ENCODE results near the gene IQGAP2. TPM values are rescaled to one million over a fixed set of nuclear protein-coding genes. Genes with fewer than 3 reads are reported as not detected.
A peak's percentile ranks its signal among the peaks of the same experiment; 100 is the strongest.

Gene IQGAP2
- total and polyA plus RNA-seq, 3 experiments from 2014 or later = 51.4 to 70.5 (median 62.5) TPM

DNA sequence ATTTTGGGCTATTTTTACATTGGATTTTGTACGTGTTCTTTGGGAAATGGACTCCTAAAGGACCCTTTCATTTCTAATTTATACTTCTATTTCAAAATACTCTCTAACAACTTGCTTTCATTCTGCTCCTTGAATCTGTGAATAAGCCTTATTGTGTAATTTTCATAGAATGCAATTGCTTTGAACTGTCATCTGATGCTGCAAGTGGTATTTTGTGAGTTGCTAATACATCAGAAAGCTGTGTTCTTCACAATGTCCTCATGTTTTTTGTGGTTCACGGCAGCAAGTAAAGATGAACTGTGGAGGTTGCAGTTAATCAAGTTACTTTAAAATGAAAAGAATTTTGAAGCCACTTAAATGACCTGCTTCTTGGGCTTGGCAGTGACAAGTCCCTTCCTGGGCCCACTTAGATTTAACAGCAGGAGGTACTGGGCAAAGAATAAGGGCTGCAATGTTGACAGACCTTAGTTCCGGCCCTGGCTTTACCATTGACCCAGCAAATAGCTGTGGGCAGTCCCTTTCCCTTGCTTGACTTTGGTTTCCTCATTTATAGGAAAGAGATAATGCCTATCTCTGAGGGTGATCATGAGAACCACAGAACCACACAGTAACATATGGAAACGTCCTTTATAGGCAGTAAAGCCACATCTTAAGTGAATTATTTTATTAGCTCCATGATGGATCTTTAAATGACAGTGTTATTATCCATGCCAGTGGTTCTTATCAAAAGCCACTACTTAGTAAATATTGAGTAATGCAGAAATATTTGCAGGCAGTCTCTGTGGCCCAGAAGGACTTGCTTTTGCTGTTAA, 54.8 kb downstream of the IQGAP2 start:
- Histone ChIP-seq H3K4me3 (ENCODE audit: low read length) (no peak overlapping the region), H3K27ac (ENCODE audit: low read depth, low read length) (no peak overlapping the region), H3K9me3 (ENCODE audit: low read length) (no peaks in the 10 kb centered on the region), H3K36me3 (ENCODE audit: insufficient read depth, low read length) (no peaks in the 10 kb centered on the region), H3K4me1 (ENCODE audit: insufficient read depth, low read length) (peaks cover 13% of the 10 kb centered on the region), H3K27me3 (ENCODE audit: insufficient read depth, low read length, poor library complexity, severe bottlenecking) (no peaks in the 10 kb centered on the region)
- Mint-ChIP-seq H3K4me1 (peaks cover 69 to 83% (median 80%) of the 10 kb centered on the region in 3 donors), H3K27ac (peak overlapping the region in 7 of 8 donors; percentile 5 to 68 (median 57)), H3K4me3 (no peak overlapping the region), H3K9me3 (no peaks in the 10 kb centered on the region), H3K27me3 (no peaks in the 10 kb centered on the region), H3K36me3 (peaks cover 12 to 41% (median 18%) of the 10 kb centered on the region in 3 donors)
- POLR2A ChIA-PET = no interaction called here
- no peak for DNase-seq
- CTCF ChIA-PET = interaction anchor here (1.2 kb wide), 1 partner anchor 13 kb away, joined by 3 read pairs; no protein-coding TSS in a partner anchor

DNA sequence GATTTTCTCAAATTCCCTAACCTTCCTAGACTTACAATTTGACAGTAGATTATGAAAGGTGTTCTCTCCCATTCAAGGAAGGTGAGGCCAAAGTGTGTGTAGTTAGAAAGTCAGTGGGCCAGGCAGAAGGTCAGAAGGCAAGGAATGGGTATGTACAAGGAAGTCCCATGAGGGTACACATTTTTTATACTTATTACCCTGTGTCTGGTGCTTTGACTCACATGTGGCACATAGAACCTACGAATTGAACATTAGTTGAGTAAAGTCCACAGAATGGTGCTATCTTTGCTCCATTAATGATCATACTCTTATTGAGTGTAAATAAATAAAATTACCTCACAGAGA, 55.4 kb downstream of the IQGAP2 start:
- Histone ChIP-seq H3K27me3 (ENCODE audit: insufficient read depth, low read length, poor library complexity, severe bottlenecking) (no peaks in the 10 kb centered on the region), H3K4me1 (ENCODE audit: insufficient read depth, low read length) (peaks cover 13% of the 10 kb centered on the region), H3K36me3 (ENCODE audit: insufficient read depth, low read length) (no peaks in the 10 kb centered on the region), H3K4me3 (ENCODE audit: low read length) (no peak overlapping the region), H3K27ac (ENCODE audit: low read depth, low read length) (no peak overlapping the region), H3K9me3 (ENCODE audit: low read length) (no peaks in the 10 kb centered on the region)
- Mint-ChIP-seq H3K4me3 (no peak overlapping the region), H3K9me3 (no peaks in the 10 kb centered on the region), H3K36me3 (peaks cover 12 to 46% (median 18%) of the 10 kb centered on the region in 3 donors), H3K27me3 (no peaks in the 10 kb centered on the region), H3K4me1 (peaks cover 68 to 83% (median 81%) of the 10 kb centered on the region in 3 donors), H3K27ac (peak overlapping the region in 5 of 8 donors; percentile 21 to 58 (median 50))
- no peak for DNase-seq
- CTCF ChIA-PET = no interaction called here
- POLR2A ChIA-PET = no interaction called here

DNA sequence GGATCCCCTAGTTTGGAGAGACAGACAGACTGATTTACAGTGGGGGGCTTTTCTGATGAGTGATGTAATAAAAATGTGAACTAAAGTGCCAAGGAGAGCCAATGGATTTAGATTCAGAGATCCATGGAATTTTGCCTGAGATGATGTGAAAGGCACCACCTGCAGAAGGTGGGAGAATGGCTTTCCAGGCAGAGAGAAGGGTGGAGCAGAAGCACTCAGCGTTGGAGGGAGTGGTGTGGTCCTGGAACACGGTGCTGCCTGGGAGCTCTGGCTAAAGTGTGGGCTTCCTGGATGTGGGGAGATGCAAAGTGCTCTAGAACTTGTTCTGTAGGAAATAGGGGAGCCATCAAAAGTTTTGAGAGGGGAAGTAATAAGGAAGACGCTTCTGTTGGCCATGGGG, 57.0 kb downstream of the IQGAP2 start:
- peaks cover 13% of the 10 kb centered on the region for H3K4me1 ChIP-seq (ENCODE audit: insufficient read depth, low read length)
- H3K27ac Mint-ChIP-seq = peak overlapping the region in 6 of 8 donors; percentile 3 to 87 (median 51)
- H3K36me3 Mint-ChIP-seq = peaks cover 18 to 57% (median 23%) of the 10 kb centered on the region in 3 donors
- no peak overlapping the region for H3K27ac ChIP-seq (ENCODE audit: low read depth, low read length)
- H3K27me3 ChIP-seq (ENCODE audit: insufficient read depth, low read length, poor library complexity, severe bottlenecking) = no peaks in the 10 kb centered on the region
- H3K4me3 Mint-ChIP-seq = no peak overlapping the region
- H3K9me3 ChIP-seq (ENCODE audit: low read length) = no peaks in the 10 kb centered on the region
- no peak overlapping the region for H3K4me3 ChIP-seq (ENCODE audit: low read length)
- no peak for DNase-seq
- H3K27me3 Mint-ChIP-seq = no peaks in the 10 kb centered on the region
- no peaks in the 10 kb centered on the region for H3K36me3 ChIP-seq (ENCODE audit: insufficient read depth, low read length)
- ChIA-PET POLR2A (interaction anchor here (0.5 kb wide), 1 partner anchor 864 kb away, joined by 3 read pairs; no protein-coding TSS in a partner anchor), CTCF (interaction anchor here (1.0 to 1.2 kb wide), 3 partner anchors 12 to 314 kb away, joined by 3 read pairs; no protein-coding TSS in a partner anchor)
- H3K9me3 Mint-ChIP-seq = no peaks in the 10 kb centered on the region
- peaks cover 73 to 86% (median 85%) of the 10 kb centered on the region in 3 donors for H3K4me1 Mint-ChIP-seq

DNA sequence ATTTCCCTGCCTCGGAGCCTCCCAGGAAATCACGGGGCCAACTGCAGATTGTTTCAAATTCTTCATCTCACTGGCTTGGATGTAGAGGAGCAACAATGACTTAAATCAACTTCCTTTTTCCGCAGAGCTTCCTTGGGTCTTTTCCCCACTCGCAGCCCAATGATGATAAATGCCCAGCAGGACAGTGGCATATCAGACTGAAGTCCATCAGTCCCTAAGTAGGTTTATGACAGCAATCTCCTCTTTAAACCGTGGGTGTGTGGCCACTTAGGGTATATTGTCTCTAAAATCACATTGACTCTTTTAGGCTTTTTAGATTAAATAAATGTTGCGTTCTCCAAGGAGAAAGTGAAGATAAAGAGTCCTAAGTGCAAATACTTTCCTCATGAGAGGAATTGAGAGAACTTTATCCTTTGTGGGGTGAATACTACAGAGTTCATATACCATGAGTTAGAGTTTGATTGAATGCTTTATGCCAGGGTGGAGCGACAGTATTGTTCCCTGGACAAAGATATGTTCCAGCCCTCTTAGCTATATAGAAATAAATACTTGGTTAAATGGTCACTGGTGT, 59.1 kb downstream of the IQGAP2 start:
- Histone ChIP-seq H3K4me3 (ENCODE audit: low read length) (no peak overlapping the region), H3K27ac (ENCODE audit: low read depth, low read length) (no peak overlapping the region), H3K9me3 (ENCODE audit: low read length) (no peaks in the 10 kb centered on the region), H3K27me3 (ENCODE audit: insufficient read depth, low read length, poor library complexity, severe bottlenecking) (no peaks in the 10 kb centered on the region), H3K36me3 (ENCODE audit: insufficient read depth, low read length) (no peaks in the 10 kb centered on the region), H3K4me1 (ENCODE audit: insufficient read depth, low read length) (peaks cover 13% of the 10 kb centered on the region)
- H3K27ac Mint-ChIP-seq = peak overlapping the region in 3 of 8 donors; percentile 10 to 63 (median 13)
- peaks cover 18 to 59% (median 31%) of the 10 kb centered on the region in 3 donors for H3K36me3 Mint-ChIP-seq
- POLR2A ChIA-PET = no interaction called here
- H3K4me1 Mint-ChIP-seq = peaks cover 73 to 90% (median 86%) of the 10 kb centered on the region in 3 donors
- H3K9me3 Mint-ChIP-seq = no peaks in the 10 kb centered on the region
- CTCF ChIA-PET = no interaction called here
- H3K4me3 Mint-ChIP-seq = no peak overlapping the region
- no peaks in the 10 kb centered on the region for H3K27me3 Mint-ChIP-seq
- DNase-seq = no peak

DNA sequence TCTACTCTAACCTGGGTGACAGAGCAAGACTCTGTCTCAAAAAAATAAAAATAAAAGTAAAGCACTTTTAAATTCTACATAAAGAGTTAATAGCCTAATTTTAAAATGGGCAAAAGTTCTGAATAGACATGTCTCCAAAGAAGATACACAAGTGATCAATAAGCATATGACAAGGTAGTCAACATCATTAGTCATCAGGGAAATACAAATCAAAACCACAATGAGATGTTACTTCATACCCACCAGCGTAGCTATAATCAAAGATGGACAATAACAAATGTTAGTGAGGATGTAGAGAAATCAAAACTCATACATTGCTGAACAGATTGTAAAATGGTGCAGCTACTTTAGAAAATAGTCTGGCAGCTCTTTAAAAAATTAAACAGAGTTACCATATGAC, 64.1 kb downstream of the IQGAP2 start:
- H3K9me3 ChIP-seq (ENCODE audit: low read length) = no peaks in the 10 kb centered on the region
- H3K36me3 ChIP-seq (ENCODE audit: insufficient read depth, low read length) = no peaks in the 10 kb centered on the region
- DNase-seq = no peak
- Mint-ChIP-seq H3K27me3 (no peaks in the 10 kb centered on the region), H3K27ac (peak overlapping the region in 4 of 8 donors; percentile 11 to 87 (median 49)), H3K4me3 (no peak overlapping the region), H3K9me3 (no peaks in the 10 kb centered on the region), H3K36me3 (peaks cover 7 to 56% (median 31%) of the 10 kb centered on the region in 3 donors), H3K4me1 (peaks cover 69 to 93% (median 90%) of the 10 kb centered on the region in 3 donors)
- no peak overlapping the region for H3K4me3 ChIP-seq (ENCODE audit: low read length)
- ChIA-PET CTCF (interaction anchor here (1.2 kb wide), 1 partner anchor 76 kb away, joined by 3 read pairs; no protein-coding TSS in a partner anchor), POLR2A (interaction anchor here (0.7 kb wide), 1 partner anchor 64 kb away, joined by 3 read pairs; the partner anchor contains the start of gene IQGAP2)
- no peaks in the 10 kb centered on the region for H3K27me3 ChIP-seq (ENCODE audit: insufficient read depth, low read length, poor library complexity, severe bottlenecking)
- peaks cover 35% of the 10 kb centered on the region for H3K4me1 ChIP-seq (ENCODE audit: insufficient read depth, low read length)
- no peak overlapping the region for H3K27ac ChIP-seq (ENCODE audit: low read depth, low read length)

DNA sequence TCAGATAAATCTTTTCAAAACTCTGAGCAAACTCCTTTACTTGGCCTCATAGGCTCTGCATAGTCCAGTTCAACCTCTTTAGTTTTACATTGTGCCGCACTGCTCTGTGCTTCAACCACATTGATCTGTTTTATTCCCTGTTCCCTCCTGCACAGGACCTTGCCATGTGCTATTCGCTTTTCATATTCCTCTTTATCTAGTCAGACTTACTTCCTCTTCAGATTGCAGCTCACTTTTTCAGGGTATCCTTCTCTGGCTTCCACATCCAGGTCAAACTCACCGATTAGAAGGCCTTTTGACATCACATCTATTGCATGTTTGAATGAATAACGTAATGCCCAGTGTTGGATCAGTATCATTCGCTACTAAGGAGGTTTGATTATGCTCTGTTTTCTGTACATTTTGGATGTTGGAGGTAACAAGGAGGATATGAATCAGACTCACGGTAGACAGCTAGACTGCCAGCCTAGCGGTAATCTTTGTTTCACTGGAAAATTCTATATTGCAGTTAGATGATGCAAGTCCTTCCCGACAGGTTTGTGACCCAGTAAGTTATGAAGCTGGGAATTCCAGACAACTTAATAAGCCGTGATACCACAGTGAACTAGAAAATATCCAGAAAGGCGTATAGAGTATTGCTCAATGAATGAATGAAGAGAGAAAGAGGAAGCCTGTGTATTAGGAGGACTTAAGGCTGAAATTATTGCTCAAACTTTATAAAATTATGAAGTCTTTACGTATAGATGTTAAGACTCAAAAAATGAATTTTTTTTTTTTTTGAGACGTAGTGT, 65.7 kb downstream of the IQGAP2 start:
- H3K9me3 ChIP-seq (ENCODE audit: low read length) = no peaks in the 10 kb centered on the region
- H3K4me3 ChIP-seq (ENCODE audit: low read length) = no peak overlapping the region
- peak overlapping the region in 7 of 8 donors; percentile 5 to 72 (median 30) for H3K27ac Mint-ChIP-seq
- H3K4me1 Mint-ChIP-seq = peaks cover 79 to 98% (median 94%) of the 10 kb centered on the region in 3 donors
- peaks cover 51% of the 10 kb centered on the region for H3K4me1 ChIP-seq (ENCODE audit: insufficient read depth, low read length)
- ChIA-PET POLR2A (interaction anchor here (0.5 kb wide), 1 partner anchor 81 kb away, joined by 3 read pairs; no protein-coding TSS in a partner anchor), CTCF (no interaction called here)
- H3K4me3 Mint-ChIP-seq = no peak overlapping the region
- H3K36me3 Mint-ChIP-seq = peaks cover 7 to 44% (median 24%) of the 10 kb centered on the region in 3 donors
- no peaks in the 10 kb centered on the region for H3K27me3 Mint-ChIP-seq
- no peaks in the 10 kb centered on the region for H3K9me3 Mint-ChIP-seq
- no peak overlapping the region for H3K27ac ChIP-seq (ENCODE audit: low read depth, low read length)
- no peak for DNase-seq
- H3K36me3 ChIP-seq (ENCODE audit: insufficient read depth, low read length) = no peaks in the 10 kb centered on the region
- H3K27me3 ChIP-seq (ENCODE audit: insufficient read depth, low read length, poor library complexity, severe bottlenecking) = no peaks in the 10 kb centered on the region

DNA sequence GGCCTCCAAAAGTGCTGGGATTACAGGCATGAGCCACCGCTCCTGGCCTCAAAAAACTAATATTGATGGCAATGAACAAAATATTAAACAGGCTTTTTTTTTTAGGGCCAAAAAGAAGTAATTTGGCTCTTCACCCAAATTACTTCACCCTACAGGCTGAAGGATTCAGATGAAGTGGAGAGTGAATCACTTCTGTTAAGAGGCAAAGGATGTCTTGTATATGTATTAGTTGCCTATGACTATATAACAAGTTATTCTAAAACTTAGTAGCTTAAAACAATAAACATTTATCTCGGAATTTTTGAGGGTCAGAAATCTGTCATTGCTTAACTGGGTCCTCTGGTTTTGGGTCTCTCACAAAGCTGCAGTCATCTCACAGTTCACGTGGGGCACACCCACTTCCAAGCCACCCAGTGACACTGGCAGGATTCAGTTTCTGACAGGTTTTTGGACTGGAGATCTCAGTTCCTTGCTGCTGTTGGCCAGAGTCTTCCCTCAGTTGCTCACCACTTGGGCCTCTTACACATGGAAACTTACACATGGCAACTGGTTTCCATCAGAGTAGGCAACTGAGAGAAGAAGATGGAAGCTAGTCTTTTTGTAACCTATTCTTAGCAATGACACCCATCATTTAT, 66.7 kb downstream of the IQGAP2 start:
- no peaks in the 10 kb centered on the region for H3K27me3 ChIP-seq (ENCODE audit: insufficient read depth, low read length, poor library complexity, severe bottlenecking)
- Mint-ChIP-seq H3K36me3 (peaks cover 0 to 35% (median 22%) of the 10 kb centered on the region in 3 donors), H3K4me1 (peaks cover 81 to 99% (median 95%) of the 10 kb centered on the region in 3 donors), H3K4me3 (no peak overlapping the region), H3K27me3 (no peaks in the 10 kb centered on the region), H3K27ac (peak overlapping the region in 7 of 8 donors; percentile 26 to 77 (median 54)), H3K9me3 (no peaks in the 10 kb centered on the region)
- H3K27ac ChIP-seq (ENCODE audit: low read depth, low read length) = no peak overlapping the region
- DNase-seq = no peak
- CTCF ChIA-PET = interaction anchor here (1.5 kb wide), 1 partner anchor 66 kb away, joined by 6 read pairs; the partner anchor contains the start of gene IQGAP2
- POLR2A ChIA-PET = no interaction called here
- peaks cover 60% of the 10 kb centered on the region for H3K4me1 ChIP-seq (ENCODE audit: insufficient read depth, low read length)
- H3K4me3 ChIP-seq (ENCODE audit: low read length) = no peak overlapping the region
- no peaks in the 10 kb centered on the region for H3K9me3 ChIP-seq (ENCODE audit: low read length)
- H3K36me3 ChIP-seq (ENCODE audit: insufficient read depth, low read length) = no peaks in the 10 kb centered on the region
